Erythroblast (primary cell): ENCODE results near the gene SUSD2.

ENCODE experiments used
- GATA1 ChIP-seq: IDR thresholded peaks from 2 replicates; pipeline ENCODE4 v1.6.1; 2011; ENCODE audit warnings: low read depth, mild to moderate bottlenecking, control low read depth, low read length, moderate library complexity
- POLR2A ChIP-seq: IDR thresholded peaks from 2 replicates; pipeline ENCODE4 v1.6.1; 2011; ENCODE audit warnings: mild to moderate bottlenecking, low read length

GRCh38 chr22:24166811-24167210 lies 14.5 kb upstream of the SUSD2 start:
- TF ChIP-seq POLR2A (no peak), GATA1 (no peak)
